GM23338 (cell line): ENCODE results near the gene CHEK1. TPM values are rescaled to one million over a fixed set of nuclear protein-coding genes. Genes with fewer than 3 reads are reported as not detected.
"Not testable (repeated sequence)": the region's sequence is repeated elsewhere in the genome, so short reads cannot be mapped to it uniquely, and the experiment has no call there.

Source experiments
- ATAC-seq: fragments of 200-7000 bp; cut with Tn5 transposase; 3 replicates; pipeline ENCODE4 v1.9.1; 2020
- DNase-seq: peaks from one replicate; pipeline ENCODE4 v3.0.0-alpha.2; 2015; ENCODE audit warnings: low spot score
- H2AFZ ChIP-seq: fragments of 200-600 bp; sonication (generic); 2 replicates; pipeline ENCODE4 v1.8.0; 2016; ENCODE audit warnings: antibody characterized with exemption, mild to moderate bottlenecking, moderate library complexity
- H3F3A ChIP-seq: fragments of 200-600 bp; sonication (generic); replicated peaks from 2 replicates; pipeline ENCODE4 v1.8.0; 2017; ENCODE audit warnings: antibody characterized with exemption, mixed run types, low read depth
- H3K27ac ChIP-seq: fragments of 200-600 bp; sonication (generic); 2 replicates; pipeline ENCODE4 v1.6.1; 2016; ENCODE audit warnings: low read depth
- H3K27me3 ChIP-seq: fragments of 200-600 bp; sonication (generic); 2 replicates; pipeline ENCODE4 v1.8.0; 2016; ENCODE audit warnings: mild to moderate bottlenecking, mixed run types, moderate library complexity; ENCODE audit not compliant: insufficient read depth
- H3K36me3 ChIP-seq: fragments of 200-600 bp; sonication (generic); 2 replicates; pipeline ENCODE4 v1.8.0; 2016; ENCODE audit warnings: mild to moderate bottlenecking; ENCODE audit not compliant: insufficient read depth
- H3K4me1 ChIP-seq: fragments of 200-600 bp; sonication (generic); 2 replicates; pipeline ENCODE4 v1.8.0; 2016; ENCODE audit warnings: mild to moderate bottlenecking, moderate library complexity; ENCODE audit not compliant: insufficient read depth
- H3K4me2 ChIP-seq: fragments of 200-600 bp; sonication (generic); 2 replicates; pipeline ENCODE4 v1.7.1; 2017; ENCODE audit warnings: mixed run types
- H3K4me3 ChIP-seq: fragments of 200-600 bp; sonication (generic); 2 replicates; pipeline ENCODE4 v1.6.1; 2016; ENCODE audit warnings: mixed run types
- H3K79me2 ChIP-seq: fragments of 200-600 bp; sonication (generic); replicated peaks from 2 replicates; pipeline ENCODE4 v1.8.0; 2017; ENCODE audit warnings: mild to moderate bottlenecking; ENCODE audit not compliant: insufficient read depth
- H3K9me2 ChIP-seq: fragments of 200-600 bp; sonication (generic); 2 replicates; pipeline ENCODE4 v1.8.0; 2017; ENCODE audit not compliant: insufficient read depth
- H4K20me1 ChIP-seq: fragments of 200-600 bp; sonication (generic); replicated peaks from 2 replicates; pipeline ENCODE4 v1.8.0; 2017; ENCODE audit warnings: mild to moderate bottlenecking; ENCODE audit not compliant: insufficient read depth
- H3K27ac Mint-ChIP-seq: 2 replicates; pipeline ENCODE4 v1.8.0; 2020; ENCODE audit warnings: inconsistent platforms, mild to moderate bottlenecking, moderate library complexity, mixed read lengths
- H3K27me3 Mint-ChIP-seq: 3 replicates; pipeline ENCODE4 v1.8.0; 2022; ENCODE audit warnings: low read depth, mild to moderate bottlenecking, moderate library complexity, mixed read lengths, inconsistent platforms; ENCODE audit not compliant: insufficient read depth, poor library complexity
- H3K36me3 Mint-ChIP-seq: 3 replicates; pipeline ENCODE4 v1.8.0; 2021; ENCODE audit warnings: low read depth, mild to moderate bottlenecking, inconsistent platforms, moderate library complexity, mixed read lengths
- H3K4me1 Mint-ChIP-seq: 3 replicates; pipeline ENCODE4 v1.8.0; 2020; ENCODE audit warnings: mild to moderate bottlenecking, inconsistent platforms, mixed read lengths
- H3K4me3 Mint-ChIP-seq: 3 replicates; pipeline ENCODE4 v1.8.0; 2021; ENCODE audit warnings: moderate library complexity, mild to moderate bottlenecking, inconsistent platforms, mixed read lengths
- H3K9me3 Mint-ChIP-seq: 3 replicates; pipeline ENCODE4 v1.8.0; 2020; ENCODE audit warnings: moderate library complexity, mild to moderate bottlenecking, inconsistent platforms, mixed read lengths
- ETS1 ChIP-seq: IDR thresholded peaks from 2 replicates; pipeline ENCODE4 v1.6.1; 2016; ENCODE audit warnings: antibody characterized with exemption
- EZH2 ChIP-seq: fragments of 200-600 bp; sonication (generic); IDR thresholded peaks from one replicate; pipeline ENCODE4 v1.8.0; 2017; ENCODE audit warnings: antibody characterized with exemption, mild to moderate bottlenecking, low read depth; ENCODE audit not compliant: unreplicated experiment
- JUNB ChIP-seq: IDR thresholded peaks from one replicate; pipeline ENCODE4 v1.6.1; 2016; ENCODE audit warnings: antibody characterized with exemption; ENCODE audit not compliant: unreplicated experiment
- NANOG ChIP-seq: IDR thresholded peaks from 2 replicates; pipeline ENCODE4 v1.6.1; 2016; ENCODE audit warnings: antibody characterized with exemption, borderline replicate concordance
- REST ChIP-seq: IDR thresholded peaks from one replicate; pipeline ENCODE4 v1.6.1; 2018; ENCODE audit warnings: antibody characterized with exemption; ENCODE audit not compliant: unreplicated experiment
- STAT1 ChIP-seq: IDR thresholded peaks from one replicate; pipeline ENCODE4 v1.6.1; 2016; ENCODE audit warnings: antibody characterized with exemption; ENCODE audit not compliant: unreplicated experiment
- ZNF462 ChIP-seq: fragments of 250-450 bp; sonication (Bioruptor Pico); IDR thresholded peaks from 2 replicates; pipeline ENCODE4 v1.5.0; 2020; ENCODE audit warnings: mild to moderate bottlenecking, moderate library complexity
- polyA plus RNA-seq: library from polyadenylated mRNA; unstranded; fragments of >200 nt; fragmentation: Nextera tagmentation; extraction: Ambion mirVana; gene quantifications from 2 replicates; pipeline ENCODE4 v1.2.1, GENCODE V29; 2016
- total RNA-seq: library from RNA; depleted of rRNA; stranded (reverse); fragments of >200 nt; shearing (Covaris generic); gene quantifications from 2 replicates; pipeline ENCODE4 v1.2.3, GENCODE V29; 2014

Gene CHEK1
- total and polyA plus RNA-seq, 2 experiments from 2014 or later, result 90.0 to 102 TPM

GRCh38 chr11:125701858-125702621 is 77.1 kb downstream of the CHEK1 start (continued):
- TF ChIP-seq STAT1, result no peak
- TF ChIP-seq ZNF462 (CRISPR knock-in tag), result no peak

GRCh38 chr11:125704686-125705085 is 79.7 kb downstream of the CHEK1 start:
- not testable (repeated sequence) for H4K20me1 ChIP-seq, H3F3A ChIP-seq, H3K4me3 ChIP-seq, H3K27me3 Mint-ChIP-seq, DNase-seq, H3K4me1 ChIP-seq, H3K79me2 ChIP-seq, ATAC-seq, H3K36me3 ChIP-seq, H2AFZ ChIP-seq, H3K9me3 Mint-ChIP-seq, H3K4me2 ChIP-seq, H3K27me3 ChIP-seq, H3K9me2 ChIP-seq, H3K27ac ChIP-seq, H3K27ac Mint-ChIP-seq, H3K4me3 Mint-ChIP-seq, H3K36me3 Mint-ChIP-seq
- H3K4me1 Mint-ChIP-seq, result peaks cover 13% of the 10 kb centered on the region

GRCh38 chr11:125720781-125721180 is 95.8 kb downstream of the CHEK1 start:
- Mint-ChIP-seq H3K27me3 (no peaks in the 10 kb centered on the region), H3K9me3 (peaks cover 23% of the 10 kb centered on the region), H3K27ac (no peak overlapping the region), H3K36me3 (peaks cover 3% of the 10 kb centered on the region; the same call in 1 of the 3 replicates), H3K4me3 (no peak overlapping the region), H3K4me1 (no peaks in the 10 kb centered on the region)
- H3K27me3 ChIP-seq, result no peaks in the 10 kb centered on the region
- no peaks in the 10 kb centered on the region for H3K36me3 ChIP-seq
- no peaks in the 10 kb centered on the region for H3K9me2 ChIP-seq
- no peaks in the 10 kb centered on the region for H3K79me2 ChIP-seq
- H3K4me1 ChIP-seq, result no peaks in the 10 kb centered on the region
- H2AFZ ChIP-seq, result no peak overlapping the region
- H3K4me2 ChIP-seq, result no peak overlapping the region
- no peaks in the 10 kb centered on the region for H4K20me1 ChIP-seq
- H3K27ac ChIP-seq, result no peak overlapping the region
- H3K4me3 ChIP-seq, result no peak overlapping the region
- DNase-seq, result no peak
- no peak for ATAC-seq
- H3F3A ChIP-seq, result no peaks in the 10 kb centered on the region
- TF ChIP-seq NANOG (no peak), ETS1 (no peak), JUNB (no peak), REST (no peak), EZH2 (no peak)
